ENCODE data around the gene SOX5.

Gene SOX5

GRCh38 chr12:23949348-23950209 is at the start of gene SOX5:
SOX5 (minus strand) TSS chr12:23949670; CDS start chr12:23949601, 69 bp downstream.
- in situ Hi-C loops (cut with MboI; ENCODE audit: low sequenced_read_pairs), result no loop called here

- in situ Hi-C loops (cut with MboI; ENCODE audit: low sequenced_read_pairs), result no loop called here
These were observed 37.6 kb upstream of the SOX5 start for GRCh38 chr12:23987046-23987445.

DNA sequence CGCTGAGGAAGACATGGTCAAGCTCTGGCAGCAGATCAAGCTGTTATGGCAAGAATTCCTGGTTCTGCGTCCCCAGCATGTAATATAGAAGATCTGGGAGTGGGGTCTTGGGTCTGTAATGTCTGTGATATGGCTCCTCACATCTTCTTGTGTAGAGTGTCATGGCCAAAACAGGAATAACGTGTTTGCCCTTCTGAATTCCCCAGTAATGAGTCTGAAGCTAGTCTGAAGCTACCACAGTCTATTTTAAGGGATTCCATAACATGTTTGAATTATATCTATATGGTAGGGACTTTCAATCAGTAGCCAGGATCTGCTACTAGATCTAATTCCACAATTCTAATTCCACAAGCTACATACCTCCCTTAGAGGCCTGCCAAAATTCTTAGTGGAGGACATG is 31.4 kb upstream of the SOX5 start:
- in situ Hi-C loops (cut with MboI; ENCODE audit: low sequenced_read_pairs), result no loop called here

- in situ Hi-C loops (cut with MboI; ENCODE audit: low sequenced_read_pairs), result no loop called here
These were observed 15.3 kb upstream of the SOX5 start for GRCh38 chr12:23964812-23965211.

- in situ Hi-C loops (cut with MboI; ENCODE audit: low sequenced_read_pairs), result no loop called here
These were observed 10.4 kb upstream of the SOX5 start for GRCh38 chr12:23959826-23960225.

DNA sequence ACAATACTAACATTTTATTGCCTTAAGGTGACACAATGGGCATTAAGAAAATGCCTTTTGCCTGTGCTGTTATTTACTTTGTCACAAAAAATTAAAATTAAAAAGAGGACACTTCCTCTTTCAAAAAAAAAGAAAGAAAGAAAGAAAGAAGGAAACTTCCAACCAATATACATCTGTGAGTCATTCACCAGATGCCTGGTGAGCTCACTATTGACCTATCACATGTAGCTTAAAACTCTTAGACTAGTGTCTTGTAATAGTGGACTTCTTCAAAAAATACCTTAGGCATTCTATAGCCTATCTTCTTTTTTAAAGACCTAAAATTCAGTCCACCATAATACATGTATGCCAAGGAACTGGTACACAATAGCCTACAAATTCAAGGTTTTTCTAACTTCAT is 4.9 kb upstream of the SOX5 start:
- in situ Hi-C loops (cut with MboI; ENCODE audit: low sequenced_read_pairs), result no loop called here

DNA sequence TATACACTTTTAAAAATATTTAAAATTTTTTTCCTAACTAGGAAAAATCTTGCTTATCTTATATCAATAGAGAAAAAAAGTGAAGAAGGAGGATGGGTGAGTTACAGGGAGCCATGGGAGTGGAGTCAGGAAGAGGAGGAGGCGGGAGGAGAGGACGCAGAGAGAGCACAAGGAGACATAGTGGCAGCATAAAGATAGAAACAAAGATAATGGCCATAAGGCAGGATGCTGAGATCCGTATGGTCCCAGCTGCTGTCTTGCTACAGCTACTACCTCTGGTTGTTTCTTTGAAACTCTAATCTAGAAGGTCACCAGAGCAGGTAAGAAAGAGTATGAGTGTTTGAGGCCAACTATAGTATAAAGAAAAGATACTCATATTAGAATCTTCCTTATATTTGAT is 2.6 kb upstream of the SOX5 start:
- in situ Hi-C loops (cut with MboI; ENCODE audit: low sequenced_read_pairs), result no loop called here

- in situ Hi-C loops (cut with MboI; ENCODE audit: low sequenced_read_pairs), result no loop called here
These were observed 1.4 kb upstream of the SOX5 start for GRCh38 chr12:23950775-23951451.

- in situ Hi-C loops (cut with MboI; ENCODE audit: low sequenced_read_pairs), result no loop called here
These were observed 822 bp upstream of the SOX5 start for GRCh38 chr12:23950210-23950774.

DNA sequence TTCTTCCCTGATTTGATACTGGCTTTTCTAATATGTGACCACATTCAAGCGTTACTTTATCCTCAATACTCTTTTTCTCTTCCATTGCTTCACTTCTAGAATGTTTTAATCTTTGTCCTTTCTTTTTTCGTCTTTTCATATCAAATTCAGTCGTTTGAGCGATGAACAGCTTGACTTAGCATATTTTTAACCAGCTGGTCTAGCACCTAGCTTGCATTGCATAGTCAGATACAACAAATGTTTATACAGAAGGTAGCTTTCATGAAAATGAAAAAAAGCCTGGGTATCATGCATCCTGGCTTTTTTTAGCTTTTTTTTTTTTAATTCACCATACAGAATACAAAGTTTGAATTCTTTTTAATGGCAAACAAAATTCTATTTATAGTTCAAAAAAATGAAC is 1.2 kb downstream of the SOX5 start:
- in situ Hi-C loops (cut with MboI; ENCODE audit: low sequenced_read_pairs), result no loop called here

- in situ Hi-C loops (cut with MboI; ENCODE audit: low sequenced_read_pairs), result no loop called here
These were observed 2.1 kb downstream of the SOX5 start for GRCh38 chr12:23947395-23947794.

GRCh38 chr12:23945249-23945648 is 4.2 kb downstream of the SOX5 start:
- in situ Hi-C loops (cut with MboI; ENCODE audit: low sequenced_read_pairs), result no loop called here

- in situ Hi-C loops (cut with MboI; ENCODE audit: low sequenced_read_pairs), result no loop called here
These were observed 5.4 kb downstream of the SOX5 start for GRCh38 chr12:23944067-23944466.

- in situ Hi-C loops (cut with MboI; ENCODE audit: low sequenced_read_pairs), result no loop called here
These were observed 6.6 kb downstream of the SOX5 start for GRCh38 chr12:23942841-23943240.

DNA sequence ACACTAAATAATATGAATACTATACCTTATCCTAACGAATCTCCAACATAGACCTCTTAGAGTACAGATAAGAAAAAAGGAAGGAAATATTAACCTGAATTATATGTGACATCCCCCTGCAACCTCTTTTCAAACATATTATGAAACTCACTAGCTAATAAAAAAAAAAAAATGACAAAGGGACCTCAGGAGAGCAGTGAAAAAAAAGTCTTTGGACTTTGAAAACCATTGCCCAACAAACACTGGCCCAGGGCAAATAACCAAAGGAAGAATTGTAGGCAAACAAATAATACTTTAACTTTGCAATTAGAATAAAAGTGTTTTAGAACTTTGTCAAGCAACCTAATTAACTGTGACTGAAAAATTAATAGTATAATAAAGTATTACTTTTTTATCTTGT is 7.7 kb downstream of the SOX5 start:
- in situ Hi-C loops (cut with MboI; ENCODE audit: low sequenced_read_pairs), result no loop called here

DNA sequence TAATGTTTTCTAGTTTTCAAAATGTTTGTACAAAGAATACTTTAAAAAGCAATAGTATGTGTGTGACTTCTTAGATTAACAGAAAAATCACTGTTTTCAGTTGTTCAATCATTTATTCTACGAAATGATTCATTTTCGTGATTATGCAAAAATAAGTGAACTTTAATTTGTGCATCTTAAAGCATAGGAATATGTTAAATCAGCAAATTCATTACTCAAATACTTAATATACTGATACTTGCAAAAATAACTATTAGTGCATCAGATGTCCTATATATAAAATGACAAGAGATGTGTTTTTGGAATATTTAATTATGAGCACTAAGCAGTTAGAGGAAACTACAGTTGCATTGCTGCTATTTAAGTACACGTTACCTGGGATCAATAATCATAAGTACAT is 11.0 kb downstream of the SOX5 start:
- in situ Hi-C loops (cut with MboI; ENCODE audit: low sequenced_read_pairs), result no loop called here

DNA sequence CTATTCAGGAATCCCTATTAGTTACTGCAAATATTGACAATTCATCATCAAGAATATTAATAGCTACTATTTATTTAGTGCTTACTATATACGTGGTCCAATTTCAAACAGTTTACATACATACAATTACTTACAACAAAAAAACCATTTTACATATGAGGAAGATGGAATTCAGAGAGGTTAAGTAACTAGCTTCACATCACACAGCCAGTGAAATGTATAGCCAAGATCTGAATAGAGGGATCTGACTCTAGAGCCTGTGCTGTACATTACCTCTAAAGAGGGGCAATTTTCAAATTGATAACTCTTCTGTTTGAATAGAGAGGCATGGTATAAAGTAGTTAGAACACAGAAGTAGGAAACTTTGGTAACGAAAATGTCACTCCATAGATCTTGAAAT is 18.3 kb downstream of the SOX5 start:
- in situ Hi-C loops (cut with MboI; ENCODE audit: low sequenced_read_pairs), result no loop called here

DNA sequence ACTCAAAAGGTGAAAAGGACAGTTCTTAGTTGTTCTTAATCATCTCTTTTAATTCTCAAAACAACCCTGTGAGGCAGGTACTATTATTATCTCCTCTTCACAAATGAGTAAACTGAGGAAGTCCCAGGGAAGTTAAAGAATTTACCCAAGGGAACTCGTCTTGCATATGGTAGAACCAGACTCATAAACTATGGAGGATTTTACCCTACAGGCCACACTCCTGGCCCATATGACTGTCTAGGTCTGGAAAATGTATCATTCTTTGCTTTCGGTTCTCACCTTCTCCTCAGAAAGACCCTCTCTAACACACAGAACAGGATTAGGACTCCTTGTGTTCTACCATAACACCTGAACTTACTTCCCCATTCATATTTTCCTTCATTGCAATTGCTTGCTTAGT is 18.9 kb downstream of the SOX5 start:
- in situ Hi-C loops (cut with MboI; ENCODE audit: low sequenced_read_pairs), result no loop called here

GRCh38 chr12:23929906-23930305 is 19.6 kb downstream of the SOX5 start:
- in situ Hi-C loops (cut with MboI; ENCODE audit: low sequenced_read_pairs), result no loop called here

DNA sequence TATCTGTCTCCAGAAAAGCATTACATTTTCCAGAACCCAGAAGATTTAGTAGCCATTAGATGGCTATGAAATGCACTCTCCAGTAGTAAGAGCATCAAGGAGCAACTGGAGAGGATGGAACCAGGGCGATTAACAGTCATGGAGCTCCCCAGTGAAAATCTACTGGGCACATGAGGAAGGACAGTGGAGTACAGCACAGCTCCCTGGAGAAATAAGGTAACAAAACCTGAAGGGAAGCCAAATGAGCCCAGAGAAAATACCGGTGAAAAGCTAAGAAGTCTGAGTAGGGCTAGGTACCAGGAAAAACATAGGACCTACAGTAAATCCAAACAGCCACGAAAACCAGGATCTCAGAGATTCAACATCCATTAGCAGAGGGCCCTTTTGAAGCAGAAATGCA is 21.6 kb downstream of the SOX5 start:
- in situ Hi-C loops (cut with MboI; ENCODE audit: low sequenced_read_pairs), result no loop called here

DNA sequence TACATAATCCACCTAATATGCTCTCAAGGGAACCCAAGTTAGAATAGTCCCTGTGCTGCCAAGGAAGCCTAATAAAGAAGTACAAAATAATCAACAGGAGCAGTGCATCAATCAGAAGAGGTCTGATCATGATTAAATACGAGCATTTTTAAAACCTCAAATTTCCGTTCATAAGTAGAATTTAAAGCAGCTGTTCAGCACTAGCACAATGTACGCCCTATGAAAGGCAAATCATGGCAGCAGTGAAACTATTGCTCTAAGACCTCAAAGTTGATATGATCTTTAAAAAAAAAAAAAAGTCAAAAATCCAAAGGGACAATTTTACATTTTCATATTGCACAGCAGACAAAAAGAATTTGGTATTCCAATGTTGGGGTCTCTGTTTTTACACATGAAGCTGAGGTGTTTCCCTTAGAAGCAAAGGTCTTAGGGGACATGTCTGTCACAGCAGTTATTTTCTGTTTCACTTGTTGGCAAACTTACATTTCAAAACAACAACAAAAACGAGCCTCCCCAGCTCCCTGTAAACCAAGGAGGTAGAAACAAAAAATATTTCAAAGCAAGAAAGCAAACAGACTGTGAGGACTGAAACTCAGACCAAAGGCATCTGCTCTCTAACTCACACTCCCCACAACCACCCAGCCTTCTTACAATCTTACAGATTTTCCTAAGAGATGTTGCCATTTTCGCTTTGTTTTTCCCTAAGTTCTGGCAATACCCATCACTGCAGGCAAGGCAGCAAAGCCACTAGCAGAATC is 28.2 kb downstream of the SOX5 start:
- in situ Hi-C loops (cut with MboI; ENCODE audit: low sequenced_read_pairs), result no loop called here

Data from HL-60/S4 treated with retinoic acid at 250 ng/mL for 4 days and 3 days (cell line).